Ovary (tissue), 3 donors: ENCODE measurements around the gene CEP41.

Experiments
- POLR2A ChIP-seq: fragments of 450-650 bp; IDR thresholded peaks from one replicate; pipeline ENCODE4 v1.6.1; 2017; ENCODE audit warnings: antibody characterized with exemption, mild to moderate bottlenecking, moderate library complexity
- TF ChIP-seq, protein P1 (sequence below), 3 donors: fragments of 450-650 bp in 2 of 3; fragments of 200-600 bp in 1 of 3; IDR thresholded peaks; one replicate each; pipeline versions ENCODE4 v1.5.1 to v1.8.0; 2016 to 2022; ENCODE audit warnings: antibody characterized with exemption in 3 of 3, mild to moderate bottlenecking in 1 of 3
- donor health status: DM: no; HTN: no; CAD: no.

- TF ChIP-seq, protein P1, sequence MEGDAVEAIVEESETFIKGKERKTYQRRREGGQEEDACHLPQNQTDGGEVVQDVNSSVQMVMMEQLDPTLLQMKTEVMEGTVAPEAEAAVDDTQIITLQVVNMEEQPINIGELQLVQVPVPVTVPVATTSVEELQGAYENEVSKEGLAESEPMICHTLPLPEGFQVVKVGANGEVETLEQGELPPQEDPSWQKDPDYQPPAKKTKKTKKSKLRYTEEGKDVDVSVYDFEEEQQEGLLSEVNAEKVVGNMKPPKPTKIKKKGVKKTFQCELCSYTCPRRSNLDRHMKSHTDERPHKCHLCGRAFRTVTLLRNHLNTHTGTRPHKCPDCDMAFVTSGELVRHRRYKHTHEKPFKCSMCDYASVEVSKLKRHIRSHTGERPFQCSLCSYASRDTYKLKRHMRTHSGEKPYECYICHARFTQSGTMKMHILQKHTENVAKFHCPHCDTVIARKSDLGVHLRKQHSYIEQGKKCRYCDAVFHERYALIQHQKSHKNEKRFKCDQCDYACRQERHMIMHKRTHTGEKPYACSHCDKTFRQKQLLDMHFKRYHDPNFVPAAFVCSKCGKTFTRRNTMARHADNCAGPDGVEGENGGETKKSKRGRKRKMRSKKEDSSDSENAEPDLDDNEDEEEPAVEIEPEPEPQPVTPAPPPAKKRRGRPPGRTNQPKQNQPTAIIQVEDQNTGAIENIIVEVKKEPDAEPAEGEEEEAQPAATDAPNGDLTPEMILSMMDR (IDR thresholded peaks at IDR 0.05), result no peak
- no peak for TF ChIP-seq POLR2A
These were observed 55.2 kb downstream of the CEP41 start for GRCh38 chr7:130385600-130386066.
